Vagina (tissue), 2 donors: ENCODE results near the gene MTA1. TPM values are rescaled to one million over a fixed set of nuclear protein-coding genes. Genes with fewer than 3 reads are reported as not detected.

ENCODE experiments used
- DNase-seq, 2 donors: peaks; one replicate each; pipeline ENCODE4 v3.0.0-alpha.2; 2017; ENCODE audit errors: extremely low spot score in 2 of 2
- H3K27ac ChIP-seq: fragments of 200-600 bp; sonication (generic); one replicate; pipeline ENCODE4 v1.5.1; 2019
- H3K27me3 ChIP-seq: fragments of 200-600 bp; sonication (generic); one replicate; pipeline ENCODE4 v1.5.1; 2019
- H3K36me3 ChIP-seq, 2 donors: fragments of 200-600 bp; sonication (generic); one replicate each; pipeline ENCODE4 v1.5.1; 2017 to 2019
- H3K4me1 ChIP-seq: fragments of 200-600 bp; sonication (generic); one replicate; pipeline ENCODE4 v1.5.1; 2019
- H3K4me3 ChIP-seq, 2 donors: fragments of 200-600 bp; sonication (generic); 1 replicate in 1 of 2; 2 replicates in 1 of 2; pipeline ENCODE4 v1.5.1; 2016 to 2019
- H3K9me3 ChIP-seq: fragments of 200-600 bp; sonication (generic); one replicate; pipeline ENCODE4 v1.5.1; 2019
- POLR2A ChIP-seq, 2 donors: fragments of 450-650 bp; IDR thresholded peaks; one replicate each; pipeline ENCODE4 v1.6.1; 2017; ENCODE audit warnings: antibody characterized with exemption in 2 of 2, mild to moderate bottlenecking in 2 of 2, moderate library complexity in 2 of 2
- POLR2AphosphoS5 ChIP-seq, 2 donors: sonication (generic); formaldehyde crosslinking; IDR thresholded peaks; one replicate each; pipeline ENCODE4 v1.9.0; 2017; ENCODE audit warnings: antibody characterized with exemption in 2 of 2, mild to moderate bottlenecking in 2 of 2, low read depth in 1 of 2; ENCODE audit not compliant: insufficient read depth in 1 of 2
- intact Hi-C: fragments of 100-400 bp; cut with DNase I; formaldehyde crosslinking; loops from one replicate; pipeline ENCODE4 v1.15.1; 2023
- total RNA-seq: library from RNA; depleted of rRNA; stranded (reverse); fragments of >200 nt; gene quantifications from one replicate; pipeline ENCODE4 v1.2.3, GENCODE V29; 2016
- TF ChIP-seq, protein P1 (sequence below), 3 experiments: fragments of 450-650 bp in 2 of 3; fragments of 200-600 bp in 1 of 3; sonication (generic) in 1 of 3; IDR thresholded peaks; one replicate each; pipeline ENCODE4 v1.5.1; 2017 to 2019; ENCODE audit warnings: antibody characterized with exemption in 3 of 3, mild to moderate bottlenecking in 2 of 3, moderate library complexity in 2 of 3

Gene MTA1
- total RNA-seq, 1 donor from 2014 or later, result 82.7 TPM

DNA sequence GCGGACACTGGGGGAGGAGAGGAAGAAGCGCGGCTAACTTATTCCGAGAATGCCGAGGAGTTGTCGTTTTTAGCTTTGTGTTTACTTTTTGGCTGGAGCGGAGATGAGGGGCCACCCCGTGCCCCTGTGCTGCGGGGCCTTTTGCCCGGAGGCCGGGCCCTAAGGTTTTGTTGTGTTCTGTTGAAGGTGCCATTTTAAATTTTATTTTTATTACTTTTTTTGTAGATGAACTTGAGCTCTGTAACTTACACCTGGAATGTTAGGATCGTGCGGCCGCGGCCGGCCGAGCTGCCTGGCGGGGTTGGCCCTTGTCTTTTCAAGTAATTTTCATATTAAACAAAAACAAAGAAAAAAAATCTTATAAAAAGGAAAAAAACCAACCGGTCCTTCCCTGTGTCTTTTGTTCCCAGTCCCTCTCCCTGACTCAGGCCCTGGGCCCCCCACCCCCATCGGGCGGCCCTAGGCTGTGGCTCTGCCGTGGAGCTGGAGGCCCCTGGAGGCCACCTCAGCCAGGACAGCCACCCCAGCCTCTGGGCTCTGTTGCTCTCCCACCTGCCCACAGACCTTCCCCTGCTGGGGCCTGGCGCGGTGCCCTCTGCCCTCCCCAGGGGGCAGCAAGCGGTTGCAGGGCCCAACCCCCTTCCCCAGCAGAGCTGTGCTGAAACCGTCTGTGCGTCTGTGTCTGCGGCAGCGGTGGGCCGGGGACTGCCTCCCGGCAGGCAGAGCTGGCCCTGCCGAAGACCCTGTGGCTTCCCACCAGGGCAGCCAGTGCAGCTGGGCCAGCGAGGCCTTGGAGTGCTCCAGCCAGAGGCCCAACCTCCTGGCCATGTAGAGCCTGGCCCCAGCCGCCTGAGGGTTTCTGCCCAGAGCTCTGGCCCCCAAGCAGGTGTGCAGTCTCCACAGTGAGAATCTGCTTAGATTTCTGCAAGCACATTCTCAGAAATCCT lies 51.0 kb downstream of the MTA1 start:
- TF ChIP-seq POLR2AphosphoS5 (IDR thresholded peaks at IDR 0.05; ENCODE audit: insufficient read depth in 1 of 2, low read depth in 1 of 2) (no peak), POLR2A (IDR thresholded peaks at IDR 0.05) (no peak)
- TF ChIP-seq, protein P1, sequence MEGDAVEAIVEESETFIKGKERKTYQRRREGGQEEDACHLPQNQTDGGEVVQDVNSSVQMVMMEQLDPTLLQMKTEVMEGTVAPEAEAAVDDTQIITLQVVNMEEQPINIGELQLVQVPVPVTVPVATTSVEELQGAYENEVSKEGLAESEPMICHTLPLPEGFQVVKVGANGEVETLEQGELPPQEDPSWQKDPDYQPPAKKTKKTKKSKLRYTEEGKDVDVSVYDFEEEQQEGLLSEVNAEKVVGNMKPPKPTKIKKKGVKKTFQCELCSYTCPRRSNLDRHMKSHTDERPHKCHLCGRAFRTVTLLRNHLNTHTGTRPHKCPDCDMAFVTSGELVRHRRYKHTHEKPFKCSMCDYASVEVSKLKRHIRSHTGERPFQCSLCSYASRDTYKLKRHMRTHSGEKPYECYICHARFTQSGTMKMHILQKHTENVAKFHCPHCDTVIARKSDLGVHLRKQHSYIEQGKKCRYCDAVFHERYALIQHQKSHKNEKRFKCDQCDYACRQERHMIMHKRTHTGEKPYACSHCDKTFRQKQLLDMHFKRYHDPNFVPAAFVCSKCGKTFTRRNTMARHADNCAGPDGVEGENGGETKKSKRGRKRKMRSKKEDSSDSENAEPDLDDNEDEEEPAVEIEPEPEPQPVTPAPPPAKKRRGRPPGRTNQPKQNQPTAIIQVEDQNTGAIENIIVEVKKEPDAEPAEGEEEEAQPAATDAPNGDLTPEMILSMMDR (IDR thresholded peaks at IDR 0.05), result no peak
- peaks cover 0 to 8% of the 10 kb centered on the region in 2 donors for H3K36me3 ChIP-seq
- H3K9me3 ChIP-seq, result no peaks in the 10 kb centered on the region
- intact Hi-C loops, result no loop called here
- DNase-seq, result no peak
- H3K27me3 ChIP-seq, result peaks cover 4% of the 10 kb centered on the region
- peaks cover 64% of the 10 kb centered on the region for H3K4me1 ChIP-seq
- H3K27ac ChIP-seq, result no peak overlapping the region
- H3K4me3 ChIP-seq, result no peak overlapping the region

- Histone ChIP-seq H3K9me3 (no peaks in the 10 kb centered on the region), H3K4me1 (peaks cover 66% of the 10 kb centered on the region), H3K27me3 (peaks cover 4% of the 10 kb centered on the region), H3K36me3 (peaks cover 0 to 7% of the 10 kb centered on the region in 2 donors), H3K4me3 (no peak overlapping the region), H3K27ac (no peak overlapping the region)
- DNase-seq, result no peak
- TF ChIP-seq, protein P1 (IDR thresholded peaks at IDR 0.05), result no peak
- TF ChIP-seq POLR2AphosphoS5 (IDR thresholded peaks at IDR 0.05; ENCODE audit: insufficient read depth in 1 of 2, low read depth in 1 of 2), result no peak
- TF ChIP-seq POLR2A (IDR thresholded peaks at IDR 0.05), result no peak
- intact Hi-C loops, result no loop called here
Observed at GRCh38 chr14:105471297-105471821, 51.7 kb downstream of the MTA1 start.

- Histone ChIP-seq H3K36me3 (peaks cover 0 to 7% of the 10 kb centered on the region in 2 donors), H3K27ac (no peak overlapping the region), H3K4me1 (peaks cover 72% of the 10 kb centered on the region), H3K27me3 (peaks cover 4% of the 10 kb centered on the region), H3K9me3 (no peaks in the 10 kb centered on the region), H3K4me3 (no peak overlapping the region)
- intact Hi-C loops, result no loop called here
- DNase-seq, result no peak
- TF ChIP-seq, protein P1 (IDR thresholded peaks at IDR 0.05), result no peak
- TF ChIP-seq POLR2AphosphoS5 (IDR thresholded peaks at IDR 0.05; ENCODE audit: insufficient read depth in 1 of 2, low read depth in 1 of 2) (no peak), POLR2A (IDR thresholded peaks at IDR 0.05) (no peak)
Observed at GRCh38 chr14:105471823-105472485, 52.3 kb downstream of the MTA1 start.

GRCh38 chr14:105472486-105472991 lies 52.9 kb downstream of the MTA1 start:
- H3K36me3 ChIP-seq, result peaks cover 0 to 7% of the 10 kb centered on the region in 2 donors
- no peak for DNase-seq
- H3K4me3 ChIP-seq, result no peak overlapping the region
- intact Hi-C loops, result no loop called here
- H3K27me3 ChIP-seq, result peaks cover 4% of the 10 kb centered on the region
- TF ChIP-seq POLR2A (IDR thresholded peaks at IDR 0.05), result no peak
- no peak for TF ChIP-seq POLR2AphosphoS5 (IDR thresholded peaks at IDR 0.05; ENCODE audit: insufficient read depth in 1 of 2, low read depth in 1 of 2)
- TF ChIP-seq, protein P1 (IDR thresholded peaks at IDR 0.05), result no peak
- H3K27ac ChIP-seq, result no peak overlapping the region
- no peaks in the 10 kb centered on the region for H3K9me3 ChIP-seq
- peaks cover 73% of the 10 kb centered on the region for H3K4me1 ChIP-seq
